ENCODE results near the gene VPS37D. TPM values are rescaled to one million over a fixed set of nuclear protein-coding genes. Genes with fewer than 3 reads are reported as not detected.
"Not testable (repeated sequence)": the region's sequence is repeated elsewhere in the genome, so short reads cannot be mapped to it uniquely, and the experiment has no call there.

VPS37D gene
- total RNA-seq = 15.4 to 16.7 TPM (median 16.1 TPM) in 3 replicates

- Mint-ChIP-seq H3K4me3 (peak within 1 kb of the TSS; percentile 88), H3K27ac (peak within 1 kb of the TSS; percentile 75), H3K27me3 (ENCODE audit: low read depth) (peaks cover 8% of the 10 kb centered on the region), H3K4me1 (peaks cover 9% of the 10 kb centered on the region), H3K36me3 (peaks cover 7% of the 10 kb centered on the region), H3K9me3 (peaks cover 6% of the 10 kb centered on the region)
- TF ChIP-seq CTCF (IDR thresholded peaks at IDR 0.05; ENCODE audit: unreplicated experiment) = peak; percentile 83
- DNase-seq (ENCODE audit: low spot score in 2 of 2, unreplicated experiment in 2 of 2) = peak; percentile 93 to 99
Measured at GRCh38 chr7:73667344-73668102, at the start of gene VPS37D. TSS of gene VPS37D (plus strand) at chr7:73667831. CDS start at chr7:73667959, 128 bp downstream.

GRCh38 chr7:73618538-73618937, 49.1 kb upstream of the VPS37D start:
- Mint-ChIP-seq H3K27ac (no peak overlapping the region), H3K36me3 (no peaks in the 10 kb centered on the region), H3K27me3 (ENCODE audit: low read depth) (peaks cover 30% of the 10 kb centered on the region)

GRCh38 chr7:73619394-73619793, 48.2 kb upstream of the VPS37D start:
- H3K27ac Mint-ChIP-seq; H3K36me3 Mint-ChIP-seq; H3K4me3 Mint-ChIP-seq; DNase-seq (ENCODE audit: low spot score in 2 of 2, unreplicated experiment in 2 of 2); H3K4me1 Mint-ChIP-seq; H3K9me3 Mint-ChIP-seq: not testable (repeated sequence)
- H3K27me3 Mint-ChIP-seq (ENCODE audit: low read depth) = peaks cover 33% of the 10 kb centered on the region

More at GRCh38 chr7:73618538-73618937, 49.1 kb upstream of the VPS37D start:
- no peaks in the 10 kb centered on the region for H3K9me3 Mint-ChIP-seq
- H3K4me1 Mint-ChIP-seq = peaks cover 11% of the 10 kb centered on the region
- no peak for TF ChIP-seq CTCF (IDR thresholded peaks at IDR 0.05; ENCODE audit: unreplicated experiment)
- DNase-seq (ENCODE audit: low spot score in 2 of 2, unreplicated experiment in 2 of 2) = no peak
- no peak overlapping the region for H3K4me3 Mint-ChIP-seq

- H3K36me3 Mint-ChIP-seq = no peaks in the 10 kb centered on the region
- no peaks in the 10 kb centered on the region for H3K9me3 Mint-ChIP-seq
- H3K4me3 Mint-ChIP-seq = no peak overlapping the region
- peaks cover 8% of the 10 kb centered on the region for H3K4me1 Mint-ChIP-seq
- H3K27me3 Mint-ChIP-seq (ENCODE audit: low read depth) = peaks cover 51% of the 10 kb centered on the region
- no peak overlapping the region for H3K27ac Mint-ChIP-seq
- no peak for TF ChIP-seq CTCF (IDR thresholded peaks at IDR 0.05; ENCODE audit: unreplicated experiment)
- no peak for DNase-seq (ENCODE audit: low spot score in 2 of 2, unreplicated experiment in 2 of 2)
Measured at GRCh38 chr7:73621168-73622063, 46.2 kb upstream of the VPS37D start.

- H3K27me3 Mint-ChIP-seq (ENCODE audit: low read depth) = peaks cover 62% of the 10 kb centered on the region
- H3K4me3 Mint-ChIP-seq = no peak overlapping the region
- no peaks in the 10 kb centered on the region for H3K9me3 Mint-ChIP-seq
- H3K36me3 Mint-ChIP-seq = no peaks in the 10 kb centered on the region
- H3K27ac Mint-ChIP-seq = no peak overlapping the region
- TF ChIP-seq CTCF (IDR thresholded peaks at IDR 0.05; ENCODE audit: unreplicated experiment) = no peak
- no peak for DNase-seq (ENCODE audit: low spot score in 2 of 2, unreplicated experiment in 2 of 2)
- peaks cover 8% of the 10 kb centered on the region for H3K4me1 Mint-ChIP-seq
Measured at GRCh38 chr7:73622527-73622908, 45.1 kb upstream of the VPS37D start.
